Ishikawa (cell line): ENCODE results near the gene AP4B1.

Experiments
- CEBPB ChIP-seq: IDR thresholded peaks from 2 replicates; pipeline ENCODE4 v1.6.1; 2012
- CREB1 ChIP-seq: IDR thresholded peaks from 2 replicates; pipeline ENCODE4 v1.6.1; 2012; ENCODE audit warnings: low read depth
- EGR1 ChIP-seq: IDR thresholded peaks from 2 replicates; pipeline ENCODE4 v1.6.1; 2012
- EP300 ChIP-seq: IDR thresholded peaks from 2 replicates; pipeline ENCODE4 v1.6.1; 2012; ENCODE audit warnings: borderline replicate concordance
- FOXM1 ChIP-seq: IDR thresholded peaks from 2 replicates; pipeline ENCODE4 v1.6.1; 2012; ENCODE audit warnings: low read depth, borderline replicate concordance
- NFIC ChIP-seq: IDR thresholded peaks from 2 replicates; pipeline ENCODE4 v1.6.1; 2012
- RAD21 ChIP-seq: IDR thresholded peaks from 2 replicates; pipeline ENCODE4 v1.6.1; 2012; ENCODE audit warnings: low read depth
- TAF1 ChIP-seq: IDR thresholded peaks from 2 replicates; pipeline ENCODE4 v1.6.1; 2012; ENCODE audit warnings: low read depth, mild to moderate bottlenecking
- TCF12 ChIP-seq: IDR thresholded peaks from 2 replicates; pipeline ENCODE4 v1.6.1; 2012; ENCODE audit warnings: low read depth
- TEAD4 ChIP-seq: IDR thresholded peaks from 2 replicates; pipeline ENCODE4 v1.6.1; 2012
- YY1 ChIP-seq: IDR thresholded peaks from 2 replicates; pipeline ENCODE4 v1.6.1; 2012; ENCODE audit warnings: low read depth
- ZBTB7A ChIP-seq: IDR thresholded peaks from 2 replicates; pipeline ENCODE4 v1.6.1; 2012; ENCODE audit warnings: low read depth
- TF ChIP-seq, protein P1 (sequence below): IDR thresholded peaks from 2 replicates; pipeline ENCODE4 v1.6.1; 2012; ENCODE audit warnings: low read depth, mild to moderate bottlenecking
- TF ChIP-seq, protein P2 (sequence below): IDR thresholded peaks from 2 replicates; pipeline ENCODE4 v1.6.1; 2012
- TF ChIP-seq, protein P3 (sequence below): IDR thresholded peaks from 2 replicates; pipeline ENCODE4 v1.6.1; 2012

AP4B1 gene

DNA sequence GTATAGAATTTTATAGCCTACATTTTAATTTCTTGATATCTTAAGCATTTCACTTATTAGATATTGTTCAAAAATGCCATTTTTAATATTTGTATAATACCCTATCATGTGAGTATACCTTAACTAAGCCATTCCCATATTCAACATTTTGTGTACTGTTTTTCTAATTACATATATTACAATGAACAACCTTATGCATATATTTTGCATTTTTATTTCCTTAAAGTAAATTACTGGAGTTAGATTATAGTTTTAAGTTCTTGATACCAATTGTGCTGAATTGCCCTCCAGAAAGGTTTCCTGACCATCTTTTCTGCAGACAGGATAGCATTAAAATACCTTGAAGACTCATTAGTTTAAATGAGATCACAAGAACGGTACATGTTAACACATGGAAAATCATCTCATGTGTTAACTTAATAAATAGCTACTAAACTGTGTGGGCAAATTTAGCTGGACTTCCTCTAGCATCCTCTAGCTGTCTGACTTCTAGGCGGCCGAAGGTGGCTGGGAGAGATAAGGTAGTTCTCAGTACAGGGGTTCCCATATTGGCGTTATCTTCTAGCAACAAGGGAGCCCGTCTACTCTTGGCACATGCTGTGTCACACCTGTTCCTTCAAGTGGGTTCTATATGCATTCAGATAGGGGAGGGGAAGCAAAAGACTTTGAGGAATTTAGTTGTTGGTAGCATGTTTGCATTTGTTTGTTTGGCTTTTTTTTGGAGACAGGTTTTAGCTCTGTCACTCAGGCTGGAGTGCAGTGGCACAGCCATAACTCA is 9.5 kb upstream of the AP4B1 start:
- TF ChIP-seq TCF12 (no peak), FOXM1 (no peak), EP300 (no peak), YY1 (no peak), TEAD4 (no peak), TAF1 (no peak), RAD21 (no peak), ZBTB7A (no peak), CREB1 (no peak), CEBPB (no peak), EGR1 (no peak)
- TF ChIP-seq, protein P1, sequence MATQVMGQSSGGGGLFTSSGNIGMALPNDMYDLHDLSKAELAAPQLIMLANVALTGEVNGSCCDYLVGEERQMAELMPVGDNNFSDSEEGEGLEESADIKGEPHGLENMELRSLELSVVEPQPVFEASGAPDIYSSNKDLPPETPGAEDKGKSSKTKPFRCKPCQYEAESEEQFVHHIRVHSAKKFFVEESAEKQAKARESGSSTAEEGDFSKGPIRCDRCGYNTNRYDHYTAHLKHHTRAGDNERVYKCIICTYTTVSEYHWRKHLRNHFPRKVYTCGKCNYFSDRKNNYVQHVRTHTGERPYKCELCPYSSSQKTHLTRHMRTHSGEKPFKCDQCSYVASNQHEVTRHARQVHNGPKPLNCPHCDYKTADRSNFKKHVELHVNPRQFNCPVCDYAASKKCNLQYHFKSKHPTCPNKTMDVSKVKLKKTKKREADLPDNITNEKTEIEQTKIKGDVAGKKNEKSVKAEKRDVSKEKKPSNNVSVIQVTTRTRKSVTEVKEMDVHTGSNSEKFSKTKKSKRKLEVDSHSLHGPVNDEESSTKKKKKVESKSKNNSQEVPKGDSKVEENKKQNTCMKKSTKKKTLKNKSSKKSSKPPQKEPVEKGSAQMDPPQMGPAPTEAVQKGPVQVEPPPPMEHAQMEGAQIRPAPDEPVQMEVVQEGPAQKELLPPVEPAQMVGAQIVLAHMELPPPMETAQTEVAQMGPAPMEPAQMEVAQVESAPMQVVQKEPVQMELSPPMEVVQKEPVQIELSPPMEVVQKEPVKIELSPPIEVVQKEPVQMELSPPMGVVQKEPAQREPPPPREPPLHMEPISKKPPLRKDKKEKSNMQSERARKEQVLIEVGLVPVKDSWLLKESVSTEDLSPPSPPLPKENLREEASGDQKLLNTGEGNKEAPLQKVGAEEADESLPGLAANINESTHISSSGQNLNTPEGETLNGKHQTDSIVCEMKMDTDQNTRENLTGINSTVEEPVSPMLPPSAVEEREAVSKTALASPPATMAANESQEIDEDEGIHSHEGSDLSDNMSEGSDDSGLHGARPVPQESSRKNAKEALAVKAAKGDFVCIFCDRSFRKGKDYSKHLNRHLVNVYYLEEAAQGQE, result no peak
- TF ChIP-seq, protein P2, sequence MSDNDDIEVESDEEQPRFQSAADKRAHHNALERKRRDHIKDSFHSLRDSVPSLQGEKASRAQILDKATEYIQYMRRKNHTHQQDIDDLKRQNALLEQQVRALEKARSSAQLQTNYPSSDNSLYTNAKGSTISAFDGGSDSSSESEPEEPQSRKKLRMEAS, result no peak
- TF ChIP-seq, protein P3, sequence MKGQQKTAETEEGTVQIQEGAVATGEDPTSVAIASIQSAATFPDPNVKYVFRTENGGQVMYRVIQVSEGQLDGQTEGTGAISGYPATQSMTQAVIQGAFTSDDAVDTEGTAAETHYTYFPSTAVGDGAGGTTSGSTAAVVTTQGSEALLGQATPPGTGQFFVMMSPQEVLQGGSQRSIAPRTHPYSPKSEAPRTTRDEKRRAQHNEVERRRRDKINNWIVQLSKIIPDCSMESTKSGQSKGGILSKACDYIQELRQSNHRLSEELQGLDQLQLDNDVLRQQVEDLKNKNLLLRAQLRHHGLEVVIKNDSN, result no peak

DNA sequence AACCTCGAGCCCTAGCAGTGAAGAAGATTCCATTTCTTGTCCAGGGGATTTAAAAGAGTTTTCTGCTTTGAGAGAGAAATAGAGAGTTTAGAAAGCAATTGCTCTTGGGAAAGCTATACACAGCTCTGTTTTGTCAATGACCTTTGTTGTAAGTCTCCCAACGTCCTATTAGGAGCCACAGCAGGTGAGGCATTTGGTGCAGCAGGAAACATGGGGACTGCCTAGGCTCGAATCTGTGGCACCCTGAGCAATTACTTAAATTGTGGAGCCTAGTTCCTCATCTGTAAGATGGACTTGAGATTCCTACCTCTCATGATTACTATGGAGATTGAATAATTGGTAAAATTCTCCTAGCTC is 8.7 kb upstream of the AP4B1 start:
- no peak for TF ChIP-seq CEBPB
- no peak for TF ChIP-seq YY1
- no peak for TF ChIP-seq TAF1
- no peak for TF ChIP-seq TCF12

DNA sequence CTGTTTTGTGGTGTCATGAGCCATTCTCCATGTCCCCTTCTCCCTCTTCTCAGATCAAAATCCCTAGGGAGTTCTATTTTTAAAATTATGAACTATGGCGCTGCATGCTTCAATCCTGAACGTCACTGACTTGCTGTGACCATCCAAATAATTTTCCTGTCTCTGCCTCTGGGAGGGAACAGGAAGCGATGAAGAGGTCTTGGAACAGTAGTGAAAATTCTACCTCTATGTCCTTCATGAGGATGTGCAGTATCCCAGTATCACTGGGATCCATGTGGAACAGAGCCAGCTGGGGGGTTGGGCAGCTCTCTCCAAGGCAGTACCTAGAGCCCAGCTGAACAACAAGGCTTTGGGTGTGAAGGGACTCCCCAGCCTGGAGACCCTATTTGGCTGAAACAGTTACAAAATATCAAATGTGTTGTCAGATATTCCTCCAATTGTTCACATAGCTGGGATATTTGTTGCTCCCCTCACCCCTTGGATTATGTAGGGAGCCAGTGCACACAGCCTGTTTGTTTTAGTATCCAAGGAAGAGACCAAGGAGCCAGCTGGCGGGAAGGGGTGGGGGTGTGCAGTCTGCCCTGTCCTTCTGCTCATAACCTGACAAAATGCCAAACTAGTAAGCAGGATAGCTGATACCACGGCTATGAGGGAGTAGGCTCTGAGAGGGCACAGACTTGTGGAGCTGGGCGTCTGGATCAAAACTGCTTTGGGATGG is 8.2 kb upstream of the AP4B1 start:
- TF ChIP-seq TAF1, result no peak
- TF ChIP-seq YY1, result no peak
- TF ChIP-seq EGR1, result no peak
- no peak for TF ChIP-seq TCF12
- TF ChIP-seq EP300, result no peak
- TF ChIP-seq CEBPB, result no peak
- no peak for TF ChIP-seq RAD21
- TF ChIP-seq, protein P1, result no peak
- TF ChIP-seq, protein P2, result no peak

DNA sequence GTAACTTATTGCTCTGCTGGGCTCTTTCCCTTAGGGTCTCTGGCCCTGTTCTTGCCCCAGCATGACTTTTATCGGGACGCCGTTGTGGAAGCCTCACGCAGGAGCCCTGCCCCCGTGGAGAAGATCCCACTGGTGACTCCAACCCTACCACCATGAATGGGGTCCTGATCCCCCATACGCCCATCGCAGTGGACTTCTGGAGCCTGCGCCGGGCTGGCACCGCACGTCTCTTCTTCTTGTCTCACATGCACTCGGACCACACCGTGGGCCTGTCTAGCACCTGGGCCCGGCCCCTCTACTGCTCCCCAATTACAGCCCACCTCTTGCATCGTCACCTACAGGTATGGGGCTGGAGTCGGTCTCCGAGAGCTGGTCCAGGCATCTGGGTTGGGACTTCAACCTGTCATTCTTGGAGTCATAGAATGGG is 849 bp upstream of the AP4B1 start:
- TF ChIP-seq FOXM1 (no peak), ZBTB7A (peak; percentile 54; the same call in 1 of the 2 replicates)

DNA sequence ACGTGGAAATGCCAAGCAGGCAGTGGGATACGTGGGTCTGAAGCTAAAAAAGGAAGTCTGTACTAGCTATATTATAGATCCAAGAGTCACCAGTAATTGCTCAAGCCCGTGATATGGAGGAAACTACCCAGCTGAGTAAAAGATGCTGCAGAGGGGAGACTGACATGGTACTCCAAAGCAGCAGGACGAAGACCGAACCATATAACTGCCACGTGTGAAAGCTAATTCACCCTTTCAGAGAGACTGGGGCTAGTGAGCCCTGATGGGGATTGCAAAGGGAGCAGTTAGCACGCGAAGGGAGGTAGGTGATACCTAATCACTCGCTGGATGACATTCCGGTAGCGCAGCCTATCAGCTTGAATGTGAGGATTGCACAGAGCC is 316 bp downstream of the AP4B1 start:
- TF ChIP-seq EP300 (no peak), TCF12 (no peak), FOXM1 (no peak), RAD21 (no peak)

DNA sequence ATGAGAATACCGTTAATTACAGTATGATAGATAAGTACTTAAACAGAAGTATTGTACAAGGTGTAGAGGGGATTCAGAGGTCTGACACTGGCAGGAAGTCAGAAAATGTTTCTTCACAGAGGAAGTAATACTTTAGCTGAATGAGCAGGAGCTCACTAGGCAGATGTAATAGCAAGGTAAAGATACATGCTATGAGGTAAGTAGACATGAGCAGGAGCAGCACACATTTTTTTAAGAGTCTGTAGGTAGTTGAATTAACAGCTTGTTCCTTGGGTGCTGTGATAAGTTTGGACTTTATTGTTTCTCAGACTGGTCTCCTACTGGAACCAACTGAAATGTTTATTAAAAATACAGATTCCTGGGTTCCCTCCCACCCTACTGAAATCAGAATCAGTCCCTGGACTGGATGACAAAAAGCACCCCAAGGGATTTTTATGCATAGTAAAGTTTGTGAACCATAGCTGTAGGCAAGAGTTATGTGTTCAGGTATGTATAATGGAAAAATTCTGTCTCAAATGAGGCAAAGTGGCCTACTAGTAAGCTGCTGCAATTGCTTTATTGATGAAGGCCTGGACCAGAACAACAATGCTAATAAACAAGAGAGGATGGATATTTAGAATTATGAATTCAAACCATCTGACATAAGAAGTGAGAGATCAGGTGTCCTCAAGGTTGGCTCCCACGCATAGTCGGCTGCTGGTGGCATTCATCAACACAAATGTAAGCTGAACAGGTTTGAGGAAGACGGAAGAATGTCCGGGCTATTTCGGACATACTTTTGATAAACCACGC is 902 bp downstream of the AP4B1 start:
- no peak for TF ChIP-seq CREB1
- TF ChIP-seq NFIC, result no peak
- TF ChIP-seq EGR1, result no peak
- no peak for TF ChIP-seq RAD21
- no peak for TF ChIP-seq TCF12
- TF ChIP-seq, protein P2, result no peak
- no peak for TF ChIP-seq TEAD4
- no peak for TF ChIP-seq CEBPB
- TF ChIP-seq, protein P3, result no peak
- no peak for TF ChIP-seq TAF1
- TF ChIP-seq ZBTB7A, result no peak
- no peak for TF ChIP-seq FOXM1
- TF ChIP-seq YY1, result no peak
